Activated CD4-positive, alpha-beta T cell treated with anti-CD3 and anti-CD28 coated beads for 36 hours (primary cell): ENCODE data around the gene PYGB. TPM values are rescaled to one million over a fixed set of nuclear protein-coding genes. Genes with fewer than 3 reads are reported as not detected.

Experiments used
- ATAC-seq: fragments of 200-7000 bp; cut with Tn5 transposase; one replicate; pipeline ENCODE4 v1.10.0; 2021; ENCODE audit warnings: mild to moderate bottlenecking, moderate library complexity
- CTCF ChIA-PET: fragments of 350-600 bp; sonication (Branson Sonifier 250); formaldehyde crosslinking; loops from one replicate; lab custom pipeline; 2021; ENCODE audit warnings: antibody characterized with exemption; lab: Charles Lee
- POLR2A ChIA-PET: fragments of 350-600 bp; sonication (Branson Sonifier 250); formaldehyde crosslinking; loops from one replicate; lab custom pipeline; 2021; ENCODE audit warnings: antibody characterized with exemption, inconsistent platforms; lab: Charles Lee
- DNase-seq: peaks from one replicate; pipeline ENCODE4 v3.0.0-alpha.2; 2020
- H3K27ac Mint-ChIP-seq: one replicate; pipeline ENCODE4 v1.8.0; 2021; ENCODE audit warnings: mixed read lengths
- H3K27me3 Mint-ChIP-seq: one replicate; pipeline ENCODE4 v1.8.0; 2021; ENCODE audit warnings: mixed read lengths
- H3K36me3 Mint-ChIP-seq: one replicate; pipeline ENCODE4 v1.8.0; 2021; ENCODE audit warnings: low read depth, mixed read lengths
- H3K4me1 Mint-ChIP-seq: one replicate; pipeline ENCODE4 v1.8.0; 2021; ENCODE audit warnings: mixed read lengths
- H3K4me3 Mint-ChIP-seq: one replicate; pipeline ENCODE4 v1.8.0; 2021; ENCODE audit warnings: mild to moderate bottlenecking, moderate library complexity, mixed read lengths
- H3K9me3 Mint-ChIP-seq: one replicate; pipeline ENCODE4 v1.8.0; 2021; ENCODE audit warnings: low read depth, mixed read lengths
- intact Hi-C, 2 experiments: fragments of 100-400 bp; cut with DNase I in 1 of 2; cut with micrococcal nuclease in 1 of 2; formaldehyde crosslinking; loops; one replicate each; pipeline versions ENCODE4 v1.14.2 to v1.15.1; 2022 to 2024; cut with DNase I, micrococcal nuclease
- total RNA-seq, 2 experiments: library from RNA; stranded (reverse); gene quantifications; one replicate each; pipeline ENCODE4 v1.2.3, GENCODE V29; 2021

The PYGB gene
- total RNA-seq, 2 experiments from 2014 or later, result 18.0 to 21.1 TPM

GRCh38 chr20:25279403-25279802 is 31.5 kb downstream of the PYGB start:
- ChIA-PET POLR2A (no interaction called here), CTCF (no interaction called here)
- H3K36me3 Mint-ChIP-seq, result peaks cover 15% of the 10 kb centered on the region
- no peak overlapping the region for H3K4me3 Mint-ChIP-seq
- H3K9me3 Mint-ChIP-seq, result no peaks in the 10 kb centered on the region
- ATAC-seq (no peak), DNase-seq (no peak)
- H3K4me1 Mint-ChIP-seq, result no peaks in the 10 kb centered on the region
- intact Hi-C loops, result loop anchor here in 1 of 2 experiments (5.0 kb wide), 1 partner anchor 62 kb away; no protein-coding TSS in a partner anchor
- H3K27me3 Mint-ChIP-seq, result no peaks in the 10 kb centered on the region
- no peak overlapping the region for H3K27ac Mint-ChIP-seq

GRCh38 chr20:25280051-25280573 is 32.2 kb downstream of the PYGB start:
- H3K27me3 Mint-ChIP-seq, result no peaks in the 10 kb centered on the region
- H3K27ac Mint-ChIP-seq, result no peak overlapping the region
- no peak overlapping the region for H3K4me3 Mint-ChIP-seq
- peaks cover 14% of the 10 kb centered on the region for H3K36me3 Mint-ChIP-seq
- POLR2A ChIA-PET, result no interaction called here
- H3K9me3 Mint-ChIP-seq, result no peaks in the 10 kb centered on the region
- intact Hi-C loops, result no loop called here
- CTCF ChIA-PET, result no interaction called here
- no peak for DNase-seq
- no peak for ATAC-seq
- H3K4me1 Mint-ChIP-seq, result no peaks in the 10 kb centered on the region

GRCh38 chr20:25280574-25281535 is 33.0 kb downstream of the PYGB start:
- intact Hi-C loops, result no loop called here
- Mint-ChIP-seq H3K36me3 (peaks cover 15% of the 10 kb centered on the region), H3K4me1 (no peaks in the 10 kb centered on the region), H3K4me3 (no peak overlapping the region), H3K27me3 (no peaks in the 10 kb centered on the region), H3K27ac (no peak overlapping the region), H3K9me3 (no peaks in the 10 kb centered on the region)
- ChIA-PET POLR2A (no interaction called here), CTCF (interaction anchor here (1.0 to 1.5 kb wide), 2 partner anchors 8 to 21 kb away, joined by 3 to 5 read pairs; no protein-coding TSS in a partner anchor)
- ATAC-seq (no peak), DNase-seq (peak; percentile 2)

GRCh38 chr20:25281541-25281991 is 33.7 kb downstream of the PYGB start:
- H3K4me3 Mint-ChIP-seq, result no peak overlapping the region
- no peak overlapping the region for H3K27ac Mint-ChIP-seq
- intact Hi-C loops, result no loop called here
- ATAC-seq (no peak), DNase-seq (peak; percentile 9)
- ChIA-PET CTCF (interaction anchor here (1.0 to 1.5 kb wide), 2 partner anchors 9 to 22 kb away, joined by 3 to 5 read pairs; no protein-coding TSS in a partner anchor), POLR2A (no interaction called here)
- no peaks in the 10 kb centered on the region for H3K27me3 Mint-ChIP-seq
- no peaks in the 10 kb centered on the region for H3K4me1 Mint-ChIP-seq
- H3K9me3 Mint-ChIP-seq, result no peaks in the 10 kb centered on the region
- H3K36me3 Mint-ChIP-seq, result peaks cover 15% of the 10 kb centered on the region

- ChIA-PET CTCF (interaction anchor here (1.0 to 1.5 kb wide), 2 partner anchors 10 to 23 kb away, joined by 3 to 5 read pairs; no protein-coding TSS in a partner anchor), POLR2A (no interaction called here)
- intact Hi-C loops, result no loop called here
- Mint-ChIP-seq H3K4me3 (no peak overlapping the region), H3K9me3 (no peaks in the 10 kb centered on the region), H3K27ac (peak overlapping the region; percentile 27), H3K27me3 (no peaks in the 10 kb centered on the region), H3K4me1 (no peaks in the 10 kb centered on the region), H3K36me3 (peaks cover 19% of the 10 kb centered on the region)
- DNase-seq, result peak; percentile 5
- ATAC-seq, result no peak
These were observed 34.3 kb downstream of the PYGB start for GRCh38 chr20:25282034-25282781.

GRCh38 chr20:25282796-25283195 is 34.9 kb downstream of the PYGB start:
- no peak overlapping the region for H3K4me3 Mint-ChIP-seq
- H3K4me1 Mint-ChIP-seq, result no peaks in the 10 kb centered on the region
- H3K27ac Mint-ChIP-seq, result peak overlapping the region; percentile 27
- peaks cover 14% of the 10 kb centered on the region for H3K36me3 Mint-ChIP-seq
- no peak for ATAC-seq
- intact Hi-C loops, result no loop called here
- H3K27me3 Mint-ChIP-seq, result no peaks in the 10 kb centered on the region
- ChIA-PET POLR2A (no interaction called here), CTCF (no interaction called here)
- DNase-seq, result peak; percentile 2
- no peaks in the 10 kb centered on the region for H3K9me3 Mint-ChIP-seq

GRCh38 chr20:25283221-25283951 is 35.5 kb downstream of the PYGB start:
- intact Hi-C loops, result no loop called here
- CTCF ChIA-PET, result no interaction called here
- Mint-ChIP-seq H3K27me3 (no peaks in the 10 kb centered on the region), H3K27ac (no peak overlapping the region), H3K36me3 (peaks cover 14% of the 10 kb centered on the region), H3K9me3 (no peaks in the 10 kb centered on the region), H3K4me1 (no peaks in the 10 kb centered on the region), H3K4me3 (no peak overlapping the region)
- DNase-seq, result peak; percentile 2
- no peak for ATAC-seq
- POLR2A ChIA-PET, result no interaction called here

GRCh38 chr20:25284131-25284601 is 36.3 kb downstream of the PYGB start:
- CTCF ChIA-PET, result interaction anchor here (0.6 kb wide), 1 partner anchor 14 kb away, joined by 3 read pairs; no protein-coding TSS in a partner anchor
- Mint-ChIP-seq H3K9me3 (no peaks in the 10 kb centered on the region), H3K4me3 (no peak overlapping the region), H3K4me1 (no peaks in the 10 kb centered on the region), H3K27ac (no peak overlapping the region), H3K36me3 (peaks cover 16% of the 10 kb centered on the region), H3K27me3 (no peaks in the 10 kb centered on the region)
- POLR2A ChIA-PET, result no interaction called here
- no peak for ATAC-seq
- intact Hi-C loops, result no loop called here
- peak; percentile 2 for DNase-seq

- ChIA-PET POLR2A (no interaction called here), CTCF (no interaction called here)
- Mint-ChIP-seq H3K9me3 (no peaks in the 10 kb centered on the region), H3K4me1 (no peaks in the 10 kb centered on the region), H3K27me3 (no peaks in the 10 kb centered on the region), H3K27ac (peak overlapping the region; percentile 38), H3K36me3 (peaks cover 16% of the 10 kb centered on the region), H3K4me3 (no peak overlapping the region)
- DNase-seq, result peak; percentile 3
- no peak for ATAC-seq
- intact Hi-C loops, result no loop called here
These were observed 37.3 kb downstream of the PYGB start for GRCh38 chr20:25285091-25285647.

GRCh38 chr20:25285856-25286798 is 38.2 kb downstream of the PYGB start:
- intact Hi-C loops, result no loop called here
- DNase-seq, result peak; percentile 2
- Mint-ChIP-seq H3K27ac (no peak overlapping the region), H3K9me3 (no peaks in the 10 kb centered on the region), H3K4me1 (no peaks in the 10 kb centered on the region), H3K27me3 (no peaks in the 10 kb centered on the region), H3K4me3 (no peak overlapping the region), H3K36me3 (peaks cover 16% of the 10 kb centered on the region)
- CTCF ChIA-PET, result no interaction called here
- ATAC-seq, result no peak
- POLR2A ChIA-PET, result no interaction called here
